ENCODE measurements around the gene PCDHB1. TPM values are rescaled to one million over a fixed set of nuclear protein-coding genes. Genes with fewer than 3 reads are reported as not detected.
"Not testable (repeated sequence)": the region's sequence is repeated elsewhere in the genome, so short reads cannot be mapped to it uniquely, and the experiment has no call there.

The PCDHB1 gene
- total and polyA plus RNA-seq, 4 donors, result 0.01 to 0.28 (median 0.08) TPM

DNA sequence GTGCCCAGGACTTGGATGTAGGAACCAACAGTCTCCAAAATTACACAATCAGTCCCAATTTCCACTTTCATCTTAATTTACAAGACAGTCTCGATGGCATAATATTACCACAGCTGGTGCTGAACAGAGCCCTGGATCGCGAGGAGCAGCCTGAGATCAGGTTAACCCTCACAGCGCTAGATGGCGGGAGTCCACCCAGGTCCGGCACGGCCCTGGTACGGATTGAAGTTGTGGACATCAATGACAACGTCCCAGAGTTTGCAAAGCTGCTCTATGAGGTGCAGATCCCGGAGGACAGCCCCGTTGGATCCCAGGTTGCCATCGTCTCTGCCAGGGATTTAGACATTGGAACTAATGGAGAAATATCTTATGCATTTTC lies 44.1 kb downstream of the PCDHB1 start:
- Histone ChIP-seq H3K36me3 (ENCODE audit: control insufficient read depth in 4 of 4, insufficient read depth in 4 of 4, low read length in 4 of 4) (no peaks in the 10 kb centered on the region), H3K9me3 (ENCODE audit: control insufficient read depth in 4 of 4, insufficient read depth in 3 of 4, low read length in 3 of 4) (peaks cover 4 to 26% (median 10%) of the 10 kb centered on the region in 4 donors), H3K27ac (ENCODE audit: low read depth in 1 of 2, low read length in 1 of 2) (no peak overlapping the region), H3K9ac (ENCODE audit: insufficient read depth in 1 of 2, low read length in 2 of 2) (peak overlapping the region in 1 of 2 donors; percentile 76), H3K4me1 (ENCODE audit: control insufficient read depth in 5 of 5, insufficient read depth in 5 of 5, low read length in 5 of 5) (peaks cover 0 to under 1% (median 0%) of the 10 kb centered on the region in 5 donors), H3K27me3 (ENCODE audit: control insufficient read depth in 3 of 3, insufficient read depth in 3 of 3, low read length in 2 of 3) (peaks cover 0 to 3% (median 2%) of the 10 kb centered on the region in 3 donors), H3K4me3 (no peak overlapping the region)
- ATAC-seq (ENCODE audit: insufficient read depth, low FRiP score) (no peak), DNase-seq (peak in 1 of 3 donors; percentile 14)
- TF ChIP-seq, protein P1, sequence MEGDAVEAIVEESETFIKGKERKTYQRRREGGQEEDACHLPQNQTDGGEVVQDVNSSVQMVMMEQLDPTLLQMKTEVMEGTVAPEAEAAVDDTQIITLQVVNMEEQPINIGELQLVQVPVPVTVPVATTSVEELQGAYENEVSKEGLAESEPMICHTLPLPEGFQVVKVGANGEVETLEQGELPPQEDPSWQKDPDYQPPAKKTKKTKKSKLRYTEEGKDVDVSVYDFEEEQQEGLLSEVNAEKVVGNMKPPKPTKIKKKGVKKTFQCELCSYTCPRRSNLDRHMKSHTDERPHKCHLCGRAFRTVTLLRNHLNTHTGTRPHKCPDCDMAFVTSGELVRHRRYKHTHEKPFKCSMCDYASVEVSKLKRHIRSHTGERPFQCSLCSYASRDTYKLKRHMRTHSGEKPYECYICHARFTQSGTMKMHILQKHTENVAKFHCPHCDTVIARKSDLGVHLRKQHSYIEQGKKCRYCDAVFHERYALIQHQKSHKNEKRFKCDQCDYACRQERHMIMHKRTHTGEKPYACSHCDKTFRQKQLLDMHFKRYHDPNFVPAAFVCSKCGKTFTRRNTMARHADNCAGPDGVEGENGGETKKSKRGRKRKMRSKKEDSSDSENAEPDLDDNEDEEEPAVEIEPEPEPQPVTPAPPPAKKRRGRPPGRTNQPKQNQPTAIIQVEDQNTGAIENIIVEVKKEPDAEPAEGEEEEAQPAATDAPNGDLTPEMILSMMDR (IDR thresholded peaks at IDR 0.05; ENCODE audit: control extremely low read depth, extremely low read depth), result no peak
- 39 to 43% methylated on average over 12 of the region's 12 CpGs for WGBS, 2 donors

DNA sequence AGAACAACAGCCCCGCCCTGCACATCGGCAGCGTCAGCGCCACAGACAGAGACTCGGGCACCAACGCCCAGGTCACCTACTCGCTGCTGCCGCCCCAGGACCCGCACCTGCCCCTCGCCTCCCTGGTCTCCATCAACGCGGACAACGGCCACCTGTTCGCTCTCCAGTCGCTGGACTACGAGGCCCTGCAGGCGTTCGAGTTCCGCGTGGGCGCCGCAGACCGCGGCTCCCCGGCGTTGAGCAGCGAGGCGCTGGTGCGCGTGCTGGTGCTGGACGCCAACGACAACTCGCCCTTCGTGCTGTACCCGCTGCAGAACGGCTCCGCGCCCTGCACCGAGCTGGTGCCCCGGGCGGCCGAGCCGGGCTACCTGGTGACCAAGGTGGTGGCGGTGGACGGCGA lies 45.0 kb downstream of the PCDHB1 start:
- not testable (repeated sequence) for H3K4me3 ChIP-seq; H3K36me3 ChIP-seq (ENCODE audit: control insufficient read depth in 4 of 4, insufficient read depth in 4 of 4, low read length in 4 of 4); ATAC-seq (ENCODE audit: insufficient read depth, low FRiP score); DNase-seq; H3K9ac ChIP-seq (ENCODE audit: insufficient read depth in 1 of 2, low read length in 2 of 2); H3K27me3 ChIP-seq (ENCODE audit: control insufficient read depth in 3 of 3, insufficient read depth in 3 of 3, low read length in 2 of 3); H3K4me1 ChIP-seq (ENCODE audit: control insufficient read depth in 5 of 5, insufficient read depth in 5 of 5, low read length in 5 of 5); H3K27ac ChIP-seq (ENCODE audit: low read depth in 1 of 2, low read length in 1 of 2)
- H3K9me3 ChIP-seq (ENCODE audit: control insufficient read depth in 4 of 4, insufficient read depth in 3 of 4, low read length in 3 of 4), result peaks cover 6 to 33% (median 11%) of the 10 kb centered on the region in 4 donors
- 38 to 44% methylated on average over 21 to 31 of the region's 46 CpGs for WGBS, 2 donors

DNA sequence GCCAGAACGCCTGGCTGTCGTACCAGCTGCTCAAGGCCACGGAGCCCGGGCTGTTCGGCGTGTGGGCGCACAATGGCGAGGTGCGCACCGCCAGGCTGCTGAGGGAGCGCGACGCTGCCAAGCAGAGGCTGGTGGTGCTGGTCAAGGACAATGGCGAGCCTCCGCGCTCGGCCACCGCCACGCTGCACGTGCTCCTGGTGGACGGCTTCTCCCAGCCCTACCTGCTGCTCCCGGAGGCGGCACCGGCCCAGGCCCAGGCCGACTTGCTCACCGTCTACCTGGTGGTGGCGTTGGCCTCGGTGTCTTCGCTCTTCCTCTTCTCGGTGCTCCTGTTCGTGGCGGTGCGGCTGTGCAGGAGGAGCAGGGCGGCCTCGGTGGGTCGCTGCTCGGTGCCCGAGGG lies 45.4 kb downstream of the PCDHB1 start:
- not testable (repeated sequence) for H3K4me1 ChIP-seq (ENCODE audit: control insufficient read depth in 5 of 5, insufficient read depth in 5 of 5, low read length in 5 of 5); H3K4me3 ChIP-seq; H3K9ac ChIP-seq (ENCODE audit: insufficient read depth in 1 of 2, low read length in 2 of 2); DNase-seq; H3K36me3 ChIP-seq (ENCODE audit: control insufficient read depth in 4 of 4, insufficient read depth in 4 of 4, low read length in 4 of 4); H3K27me3 ChIP-seq (ENCODE audit: control insufficient read depth in 3 of 3, insufficient read depth in 3 of 3, low read length in 2 of 3); H3K27ac ChIP-seq (ENCODE audit: low read depth in 1 of 2, low read length in 1 of 2); ATAC-seq (ENCODE audit: insufficient read depth, low FRiP score)
- WGBS, 2 donors, result 34 to 35% methylated on average over 24 to 32 of the region's 38 CpGs
- peaks cover 6 to 35% (median 11%) of the 10 kb centered on the region in 4 donors for H3K9me3 ChIP-seq (ENCODE audit: control insufficient read depth in 4 of 4, insufficient read depth in 3 of 4, low read length in 3 of 4)

DNA sequence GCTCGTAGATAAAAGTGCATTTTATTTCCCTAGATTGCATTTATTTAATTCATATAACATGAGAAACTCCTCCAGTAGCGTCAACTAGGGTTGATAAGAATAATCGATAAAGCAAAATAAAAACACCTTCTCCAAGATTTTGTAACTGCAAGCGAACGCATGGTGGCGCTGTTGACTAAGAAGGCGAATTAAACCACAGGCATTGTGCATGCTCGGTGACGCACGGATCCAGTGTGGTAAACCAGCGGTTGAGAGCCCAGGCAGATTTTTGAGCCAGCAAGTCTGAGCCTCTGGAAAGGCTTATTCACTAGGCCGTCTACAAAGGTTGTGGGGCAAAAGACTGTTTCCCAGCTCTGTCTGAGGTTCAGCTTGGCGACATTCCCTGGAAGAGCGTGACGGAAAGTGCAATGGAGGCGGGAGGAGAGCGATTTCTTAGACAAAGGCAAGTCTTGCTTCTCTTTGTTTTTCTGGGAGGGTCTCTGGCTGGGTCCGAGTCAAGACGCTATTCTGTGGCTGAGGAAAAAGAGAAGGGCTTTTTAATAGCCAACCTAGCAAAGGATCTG lies 49.1 kb downstream of the PCDHB1 start, which contains the start of gene PCDHB3:
Gene PCDHB3 (plus strand): TSS at position 231 of the 563 bp plus-strand sequence. CDS start 177 bp downstream, at position 408.
- no peaks in the 10 kb centered on the region for H3K36me3 ChIP-seq (ENCODE audit: control insufficient read depth in 4 of 4, insufficient read depth in 4 of 4, low read length in 4 of 4)
- DNase-seq (peak; percentile 44 to 61 (median 55)), ATAC-seq (ENCODE audit: insufficient read depth, low FRiP score) (no peak)
- no peak within 1 kb of the TSS for H3K27ac ChIP-seq (ENCODE audit: low read depth in 1 of 2, low read length in 1 of 2)
- peaks cover 2 to 36% (median 7%) of the 10 kb centered on the region in 4 donors for H3K9me3 ChIP-seq (ENCODE audit: control insufficient read depth in 4 of 4, insufficient read depth in 3 of 4, low read length in 3 of 4)
- TF ChIP-seq, protein P1 (IDR thresholded peaks at IDR 0.05; ENCODE audit: control extremely low read depth, extremely low read depth), result no peak
- H3K27me3 ChIP-seq (ENCODE audit: control insufficient read depth in 3 of 3, insufficient read depth in 3 of 3, low read length in 2 of 3), result peaks cover 0 to 4% (median 1%) of the 10 kb centered on the region in 3 donors
- H3K9ac ChIP-seq (ENCODE audit: insufficient read depth in 1 of 2, low read length in 2 of 2), result no peak within 1 kb of the TSS
- 15 to 20% methylated on average over 19 of the region's 19 CpGs for WGBS, 2 donors
- no peak within 1 kb of the TSS for H3K4me3 ChIP-seq
- H3K4me1 ChIP-seq (ENCODE audit: control insufficient read depth in 5 of 5, insufficient read depth in 5 of 5, low read length in 5 of 5), result peaks cover 0 to 2% (median 0%) of the 10 kb centered on the region in 5 donors

Data from lung (tissue), 12 donors.